Measurements from ENCODE around the gene DEPP1. TPM values are rescaled to one million over a fixed set of nuclear protein-coding genes. Genes with fewer than 3 reads are reported as not detected.

Gene DEPP1, protein sequence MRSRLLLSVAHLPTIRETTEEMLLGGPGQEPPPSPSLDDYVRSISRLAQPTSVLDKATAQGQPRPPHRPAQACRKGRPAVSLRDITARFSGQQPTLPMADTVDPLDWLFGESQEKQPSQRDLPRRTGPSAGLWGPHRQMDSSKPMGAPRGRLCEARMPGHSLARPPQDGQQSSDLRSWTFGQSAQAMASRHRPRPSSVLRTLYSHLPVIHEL
- 1.1 to 1.9 TPM (median 1.4 TPM) in 5 replicates for total RNA-seq (2022; extraction: Qiagen RNA extraction)

DNA sequence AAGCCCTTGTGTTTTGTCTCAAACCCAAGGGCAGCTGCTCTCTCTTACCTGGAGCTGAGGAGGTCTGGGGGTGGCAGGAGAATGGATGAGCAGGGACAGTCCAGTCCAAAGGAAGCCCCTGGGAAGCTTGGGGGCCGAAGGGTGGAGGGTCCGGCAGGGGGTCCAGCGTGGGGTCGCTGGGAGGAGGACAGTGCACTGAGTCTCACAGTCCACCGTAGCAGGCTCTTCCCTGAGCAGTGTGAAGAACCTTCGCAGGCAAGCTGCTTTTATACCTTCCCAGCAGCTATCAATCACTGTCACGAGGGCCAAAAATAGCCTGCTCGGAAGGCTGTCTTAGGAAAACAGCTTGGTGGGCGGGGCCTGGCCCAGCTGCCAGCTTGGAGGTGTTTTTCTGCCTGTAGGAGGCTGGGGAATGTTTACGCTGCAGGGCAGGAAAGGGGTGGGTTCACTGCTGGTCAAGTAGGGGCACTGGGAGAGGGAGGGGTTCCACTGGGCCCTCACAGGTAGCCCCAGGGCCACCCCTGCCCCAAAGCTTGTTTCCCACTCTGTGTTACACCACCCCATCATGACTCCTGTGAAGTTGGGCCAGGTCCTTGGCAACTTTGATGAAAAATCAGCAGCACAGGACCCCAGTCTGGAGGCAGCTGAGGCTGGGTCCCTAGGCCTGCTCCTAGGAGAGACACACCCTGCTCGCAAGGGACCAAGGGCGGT lies at the start of gene DEPP1:
Gene DEPP1 (minus strand): TSS at position 240 of the 711 bp plus-strand sequence. CDS start 779 bp downstream, outside the sequence.

DNA sequence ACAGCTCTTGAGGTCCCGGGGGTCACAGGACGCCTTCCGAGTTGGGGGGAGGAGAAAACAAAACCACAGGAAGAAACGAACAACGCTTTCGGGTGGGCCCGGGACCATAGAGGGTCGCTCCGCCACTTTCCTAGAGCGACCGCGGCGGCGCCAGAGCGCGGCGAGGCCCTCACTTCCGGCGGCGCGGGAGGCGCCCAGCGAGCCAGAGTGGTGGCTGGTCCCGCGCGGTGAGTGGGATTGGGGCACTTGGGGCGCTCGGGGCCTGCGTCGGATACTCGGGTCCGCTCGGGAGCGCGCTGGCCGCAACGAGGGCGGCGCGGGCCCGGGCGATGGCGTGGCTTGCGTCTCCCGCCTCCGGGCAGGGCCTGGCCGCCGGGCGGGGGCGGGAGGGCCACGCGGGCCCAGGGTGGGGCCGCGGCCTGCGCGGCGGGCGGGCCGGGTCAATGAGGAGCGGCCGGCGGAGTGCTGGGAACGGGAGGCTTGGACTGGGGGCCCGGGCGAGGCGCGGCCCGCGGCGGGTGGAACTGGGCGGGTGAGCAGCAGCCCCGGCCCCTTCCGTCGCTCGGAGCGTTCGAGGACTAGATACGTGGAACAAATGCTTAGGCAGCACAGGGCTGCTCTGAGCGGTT lies 22.3 kb upstream of the DEPP1 start, which contains the start of gene ZNF22:
Gene ZNF22 (plus strand): TSS at position 172 of the 629 bp plus-strand sequence. CDS start 2,446 bp downstream, outside the sequence.

GRCh38 chr10:44959247-44960087 lies 19.1 kb downstream of the DEPP1 start, which contains the start of gene RASSF4:
RASSF4 (plus strand) TSS chr10:44959802; CDS start chr10:44970203, 10,401 bp downstream.

Other genes starting within 250 kb of the DEPP1 start
- gene TMEM72, start 67.5 kb downstream of the DEPP1 start, total RNA-seq (2022; extraction: Qiagen RNA extraction), result not detected in 5 replicates
- 1.6 to 2.2 TPM (median 1.8 TPM) in 5 replicates for gene RASSF4, start 19.0 kb downstream of the DEPP1 start, total RNA-seq (2022; extraction: Qiagen RNA extraction)
- gene ZNF22, start 22.1 kb upstream of the DEPP1 start, total RNA-seq (2022; extraction: Qiagen RNA extraction), result 5.2 to 7.0 TPM (median 6.5 TPM) in 5 replicates

All from A549 treated with CORT108297 at 1 μM for 4 hours (cell line).